Measurements from ENCODE around the gene EOLA2.

EOLA2 gene

GRCh38 chrX:149949743-149950436 lies 11.6 kb upstream of the EOLA2 start:
- ChIA-PET POLR2A (interaction anchor here (0.5 to 1.5 kb wide), 2 partner anchors 11 to 540 kb away, joined by 3 read pairs; partner anchors contain the start of gene EOLA2), CTCF (interaction anchor here (0.6 to 3.6 kb wide), 15 partner anchors 10 to 975 kb away, joined by 3 to 11 read pairs (median 3); no protein-coding TSS in a partner anchor)
- Histone ChIP-seq H3K4me3 (ENCODE audit: low read depth, low read length) (no peak overlapping the region), H3K36me3 (ENCODE audit: control insufficient read depth in 2 of 2, insufficient read depth in 1 of 2, low read length in 2 of 2) (peaks cover 0 to 44% of the 10 kb centered on the region in 2 experiments; a peak in 2 of 3 replicates), H3K4me1 (ENCODE audit: control insufficient read depth, insufficient read depth, low read length) (no peaks in the 10 kb centered on the region), H3K27ac (ENCODE audit: extremely low read depth, low read depth, low read length) (no peak overlapping the region), H3K9me3 (ENCODE audit: control insufficient read depth, insufficient read depth, low read depth, low read length) (no peaks in the 10 kb centered on the region)
- TF ChIP-seq ZBTB7A (tag by site-specific recombination; IDR thresholded peaks at IDR 0.05; ENCODE audit: low read depth) (no peak), ZBTB10 (tag by site-specific recombination; IDR thresholded peaks at IDR 0.05) (no peak), KLF16 (tag by site-specific recombination; IDR thresholded peaks at IDR 0.05) (no peak), TRIM28 (IDR thresholded peaks at IDR 0.05; ENCODE audit: borderline replicate concordance, low read length) (peak; percentile 38; the same call in 1 of the 2 replicates), ZNF416 (tag by site-specific recombination; IDR thresholded peaks at IDR 0.05) (no peak), ZNF830 (tag by site-specific recombination; IDR thresholded peaks at IDR 0.05; ENCODE audit: low read depth) (no peak), ZNF843 (tag by site-specific recombination; IDR thresholded peaks at IDR 0.05) (no peak)
- TF ChIP-seq, protein P1, sequence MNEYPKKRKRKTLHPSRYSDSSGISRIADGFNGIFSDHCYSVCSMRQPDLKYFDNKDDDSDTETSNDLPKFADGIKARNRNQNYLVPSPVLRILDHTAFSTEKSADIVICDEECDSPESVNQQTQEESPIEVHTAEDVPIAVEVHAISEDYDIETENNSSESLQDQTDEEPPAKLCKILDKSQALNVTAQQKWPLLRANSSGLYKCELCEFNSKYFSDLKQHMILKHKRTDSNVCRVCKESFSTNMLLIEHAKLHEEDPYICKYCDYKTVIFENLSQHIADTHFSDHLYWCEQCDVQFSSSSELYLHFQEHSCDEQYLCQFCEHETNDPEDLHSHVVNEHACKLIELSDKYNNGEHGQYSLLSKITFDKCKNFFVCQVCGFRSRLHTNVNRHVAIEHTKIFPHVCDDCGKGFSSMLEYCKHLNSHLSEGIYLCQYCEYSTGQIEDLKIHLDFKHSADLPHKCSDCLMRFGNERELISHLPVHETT (tag by site-specific recombination; IDR thresholded peaks at IDR 0.05), result no peak

- peaks cover 0 to 52% of the 10 kb centered on the region in 2 experiments; a peak in 2 of 3 replicates for H3K36me3 ChIP-seq (ENCODE audit: control insufficient read depth in 2 of 2, insufficient read depth in 1 of 2, low read length in 2 of 2)
- no peaks in the 10 kb centered on the region for H3K9me3 ChIP-seq (ENCODE audit: control insufficient read depth, insufficient read depth, low read depth, low read length)
- H3K4me3 ChIP-seq (ENCODE audit: low read depth, low read length), result no peak overlapping the region
- no peak overlapping the region for H3K27ac ChIP-seq (ENCODE audit: extremely low read depth, low read depth, low read length)
- POLR2A ChIA-PET, result no interaction called here
- H3K4me1 ChIP-seq (ENCODE audit: control insufficient read depth, insufficient read depth, low read length), result no peaks in the 10 kb centered on the region
- CTCF ChIA-PET, result interaction anchor here (1.5 to 3.6 kb wide), 2 partner anchors 8 to 733 kb away, joined by 3 to 11 read pairs; no protein-coding TSS in a partner anchor
- TF ChIP-seq ZNF560 (tag by site-specific recombination; IDR thresholded peaks at IDR 0.05; ENCODE audit: borderline replicate concordance), result no peak
- TF ChIP-seq ZNF510 (tag by site-specific recombination; IDR thresholded peaks at IDR 0.05; ENCODE audit: insufficient replicate concordance), result no peak
- no peak for TF ChIP-seq ZBTB48 (tag by site-specific recombination; IDR thresholded peaks at IDR 0.05)
- no peak for TF ChIP-seq GLIS1 (tag by site-specific recombination; IDR thresholded peaks at IDR 0.05)
- no peak for TF ChIP-seq ZNF580 (tag by site-specific recombination; IDR thresholded peaks at IDR 0.05)
- no peak for TF ChIP-seq ZNF791 (tag by site-specific recombination; IDR thresholded peaks at IDR 0.05)
- TF ChIP-seq ZSCAN18 (tag by site-specific recombination; IDR thresholded peaks at IDR 0.05), result no peak
- TF ChIP-seq ZNF394 (tag by site-specific recombination; IDR thresholded peaks at IDR 0.05; ENCODE audit: borderline replicate concordance), result no peak
- TF ChIP-seq, protein P2, sequence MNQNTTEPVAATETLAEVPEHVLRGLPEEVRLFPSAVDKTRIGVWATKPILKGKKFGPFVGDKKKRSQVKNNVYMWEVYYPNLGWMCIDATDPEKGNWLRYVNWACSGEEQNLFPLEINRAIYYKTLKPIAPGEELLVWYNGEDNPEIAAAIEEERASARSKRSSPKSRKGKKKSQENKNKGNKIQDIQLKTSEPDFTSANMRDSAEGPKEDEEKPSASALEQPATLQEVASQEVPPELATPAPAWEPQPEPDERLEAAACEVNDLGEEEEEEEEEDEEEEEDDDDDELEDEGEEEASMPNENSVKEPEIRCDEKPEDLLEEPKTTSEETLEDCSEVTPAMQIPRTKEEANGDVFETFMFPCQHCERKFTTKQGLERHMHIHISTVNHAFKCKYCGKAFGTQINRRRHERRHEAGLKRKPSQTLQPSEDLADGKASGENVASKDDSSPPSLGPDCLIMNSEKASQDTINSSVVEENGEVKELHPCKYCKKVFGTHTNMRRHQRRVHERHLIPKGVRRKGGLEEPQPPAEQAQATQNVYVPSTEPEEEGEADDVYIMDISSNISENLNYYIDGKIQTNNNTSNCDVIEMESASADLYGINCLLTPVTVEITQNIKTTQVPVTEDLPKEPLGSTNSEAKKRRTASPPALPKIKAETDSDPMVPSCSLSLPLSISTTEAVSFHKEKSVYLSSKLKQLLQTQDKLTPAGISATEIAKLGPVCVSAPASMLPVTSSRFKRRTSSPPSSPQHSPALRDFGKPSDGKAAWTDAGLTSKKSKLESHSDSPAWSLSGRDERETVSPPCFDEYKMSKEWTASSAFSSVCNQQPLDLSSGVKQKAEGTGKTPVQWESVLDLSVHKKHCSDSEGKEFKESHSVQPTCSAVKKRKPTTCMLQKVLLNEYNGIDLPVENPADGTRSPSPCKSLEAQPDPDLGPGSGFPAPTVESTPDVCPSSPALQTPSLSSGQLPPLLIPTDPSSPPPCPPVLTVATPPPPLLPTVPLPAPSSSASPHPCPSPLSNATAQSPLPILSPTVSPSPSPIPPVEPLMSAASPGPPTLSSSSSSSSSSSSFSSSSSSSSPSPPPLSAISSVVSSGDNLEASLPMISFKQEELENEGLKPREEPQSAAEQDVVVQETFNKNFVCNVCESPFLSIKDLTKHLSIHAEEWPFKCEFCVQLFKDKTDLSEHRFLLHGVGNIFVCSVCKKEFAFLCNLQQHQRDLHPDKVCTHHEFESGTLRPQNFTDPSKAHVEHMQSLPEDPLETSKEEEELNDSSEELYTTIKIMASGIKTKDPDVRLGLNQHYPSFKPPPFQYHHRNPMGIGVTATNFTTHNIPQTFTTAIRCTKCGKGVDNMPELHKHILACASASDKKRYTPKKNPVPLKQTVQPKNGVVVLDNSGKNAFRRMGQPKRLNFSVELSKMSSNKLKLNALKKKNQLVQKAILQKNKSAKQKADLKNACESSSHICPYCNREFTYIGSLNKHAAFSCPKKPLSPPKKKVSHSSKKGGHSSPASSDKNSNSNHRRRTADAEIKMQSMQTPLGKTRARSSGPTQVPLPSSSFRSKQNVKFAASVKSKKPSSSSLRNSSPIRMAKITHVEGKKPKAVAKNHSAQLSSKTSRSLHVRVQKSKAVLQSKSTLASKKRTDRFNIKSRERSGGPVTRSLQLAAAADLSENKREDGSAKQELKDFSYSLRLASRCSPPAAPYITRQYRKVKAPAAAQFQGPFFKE (tag by site-specific recombination; IDR thresholded peaks at IDR 0.05; ENCODE audit: borderline replicate concordance), result no peak
- TF ChIP-seq ZNF426 (tag by site-specific recombination; IDR thresholded peaks at IDR 0.05), result no peak
- no peak for TF ChIP-seq OVOL3 (tag by site-specific recombination; IDR thresholded peaks at IDR 0.05)
Measured at GRCh38 chrX:149948016-149948415, 9.7 kb upstream of the EOLA2 start.
